DMS153 treated with DMSO at 0.1 percent for 48 hours (cell line): ENCODE results near the gene OR2T11.
"Not testable (repeated sequence)": the region's sequence is repeated elsewhere in the genome, so short reads cannot be mapped to it uniquely, and the experiment has no call there.

Experiments
- DNase-seq: peaks from one replicate; lab custom pipeline; 2025; ENCODE audit not compliant: unreplicated experiment; lab: John Stamatoyannopoulos, UW

The OR2T11 gene

DNA sequence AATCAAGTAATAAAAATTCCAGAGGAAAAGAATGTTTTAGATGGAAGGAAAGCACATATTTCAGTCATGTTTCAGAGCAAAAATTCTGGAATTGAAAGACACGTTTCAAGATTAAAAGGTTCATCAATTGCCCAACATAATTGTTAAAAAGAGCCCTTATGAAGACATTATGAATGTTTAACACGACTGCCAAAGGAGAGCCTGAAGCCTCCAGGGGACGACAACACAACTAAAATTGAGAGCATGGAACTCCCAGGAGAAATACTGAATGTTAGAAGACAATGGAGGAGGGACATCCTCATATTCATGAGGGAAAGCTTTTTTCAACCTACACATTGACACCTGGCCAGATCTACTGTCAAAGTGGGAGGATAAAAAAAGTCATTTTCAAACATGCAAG, 16.0 kb downstream of the OR2T11 start:
- DNase-seq, result peak; percentile 84

DNA sequence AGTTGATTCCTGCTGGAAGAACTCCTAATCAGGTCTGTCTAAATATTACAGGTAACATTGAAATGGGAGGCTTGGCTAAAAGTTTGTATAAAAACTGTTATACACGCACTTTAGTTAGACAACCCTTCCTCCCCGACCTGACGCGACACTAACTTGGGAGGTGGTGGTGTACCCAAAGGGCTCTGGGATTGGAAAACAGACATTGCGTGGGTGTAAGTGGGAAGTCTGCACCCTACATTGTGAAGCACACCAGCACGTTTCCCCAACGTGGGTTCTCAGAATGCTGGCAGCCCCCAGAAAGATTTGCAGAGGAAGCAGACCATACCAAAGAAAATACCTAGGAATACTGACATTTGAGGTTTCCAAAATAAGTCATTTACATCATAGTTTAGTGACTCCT, 16.8 kb downstream of the OR2T11 start:
- DNase-seq, result no peak

DNA sequence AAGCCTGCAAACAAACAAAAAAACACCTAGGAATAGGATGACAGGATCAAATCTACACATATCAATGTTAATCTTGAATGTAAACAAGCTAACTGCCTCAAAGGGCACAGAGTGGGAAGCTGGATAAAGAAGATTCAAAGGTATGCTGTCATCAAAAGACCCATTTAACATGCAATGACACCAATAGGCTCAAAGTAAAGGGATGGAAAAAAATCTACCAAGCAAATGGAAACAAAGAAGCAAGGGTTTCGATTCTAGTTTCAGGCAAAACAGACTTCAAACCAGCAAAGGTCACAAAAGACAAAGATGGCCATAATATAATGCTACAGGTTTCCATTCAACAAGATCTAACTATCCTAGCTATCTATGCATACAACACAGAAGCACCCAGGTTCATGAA, 21.1 kb downstream of the OR2T11 start:
- no peak for DNase-seq

DNA sequence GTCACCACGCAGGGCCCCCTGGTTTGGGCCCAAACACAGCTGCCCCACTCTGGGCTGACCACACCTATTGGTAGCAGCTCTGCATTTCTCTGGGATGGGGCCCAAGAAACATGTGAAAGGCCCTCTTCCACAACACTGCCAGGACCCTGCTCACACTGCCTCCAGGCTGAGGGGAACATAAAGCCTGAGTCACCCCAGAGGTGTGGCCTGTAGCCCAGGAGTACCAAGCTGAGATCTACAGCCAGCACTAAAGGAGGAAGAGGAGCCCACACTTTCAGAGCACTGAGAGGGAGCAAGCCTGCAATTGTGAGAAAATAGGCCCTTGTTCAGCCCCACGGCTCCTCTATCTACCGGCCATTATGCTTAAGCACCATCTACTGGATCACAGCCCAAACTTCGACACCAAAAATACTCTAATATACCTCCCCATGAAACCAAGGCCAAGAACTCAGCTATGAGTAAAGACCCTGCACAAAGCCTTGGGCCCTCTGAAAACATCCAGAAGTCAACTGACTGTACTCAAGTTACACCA, 22.9 kb downstream of the OR2T11 start:
- DNase-seq, result no peak

DNA sequence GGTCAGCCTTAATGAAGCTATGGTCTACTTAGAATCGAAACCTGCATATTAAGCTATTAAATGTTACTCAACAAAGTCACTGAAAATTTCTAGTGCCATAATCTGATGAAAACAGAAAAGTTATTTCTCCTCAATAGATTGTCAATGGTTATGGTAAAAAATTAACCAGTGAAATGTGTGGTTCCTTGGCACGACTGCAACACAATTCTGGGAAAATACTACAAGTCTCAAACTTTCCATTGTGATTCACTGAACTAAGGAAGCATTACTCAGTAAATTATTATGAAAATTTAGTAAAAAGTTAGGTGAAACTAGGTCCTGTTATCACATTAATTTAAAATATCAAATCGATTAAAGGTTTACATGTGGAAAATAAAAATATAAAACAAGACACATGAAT, 24.6 kb downstream of the OR2T11 start:
- no peak for DNase-seq

DNA sequence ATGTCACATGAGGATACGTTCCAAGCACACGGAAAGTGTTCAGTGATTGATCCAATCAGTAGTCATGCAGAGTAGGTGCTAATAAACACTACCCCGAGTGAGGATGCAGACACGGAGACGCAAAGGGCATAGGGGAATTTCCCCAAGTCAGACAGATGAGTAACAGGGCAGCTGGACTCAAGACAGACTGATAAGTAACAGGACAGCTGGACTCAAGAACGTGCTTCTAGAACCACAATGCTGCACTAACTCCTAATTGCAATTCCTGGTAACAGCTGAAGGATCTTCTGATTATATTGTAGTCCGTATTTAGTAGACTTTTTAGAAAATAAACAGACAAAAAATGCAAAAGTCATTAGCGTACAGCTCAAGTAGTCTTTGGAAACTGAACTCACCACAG, 35.5 kb downstream of the OR2T11 start:
- no peak for DNase-seq

DNA sequence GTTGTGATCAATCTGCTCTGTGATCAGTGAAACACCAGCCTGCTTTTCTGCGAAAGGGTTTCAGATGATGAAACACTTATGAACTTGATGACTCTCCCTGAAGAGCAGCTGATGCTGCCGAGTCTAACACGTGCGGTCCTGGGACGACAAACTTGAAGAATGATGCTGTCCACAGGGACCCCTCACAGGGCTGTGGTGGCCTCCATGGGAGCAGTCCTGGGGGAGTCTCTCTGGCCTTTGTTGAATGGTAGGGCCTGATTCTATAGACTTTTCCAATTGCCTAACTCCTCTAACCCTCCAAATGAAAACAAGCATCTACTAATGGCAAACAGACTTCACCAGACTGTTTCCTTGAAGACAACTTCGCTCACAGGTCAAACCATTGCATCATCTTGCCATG, 37.3 kb downstream of the OR2T11 start, which contains the start of gene OR2T10:
Gene OR2T10, minus strand, starts transcription at position 112 of the 400 bp plus-strand sequence. CDS start 3,932 bp downstream, outside the sequence.
- DNase-seq, result no peak

DNA sequence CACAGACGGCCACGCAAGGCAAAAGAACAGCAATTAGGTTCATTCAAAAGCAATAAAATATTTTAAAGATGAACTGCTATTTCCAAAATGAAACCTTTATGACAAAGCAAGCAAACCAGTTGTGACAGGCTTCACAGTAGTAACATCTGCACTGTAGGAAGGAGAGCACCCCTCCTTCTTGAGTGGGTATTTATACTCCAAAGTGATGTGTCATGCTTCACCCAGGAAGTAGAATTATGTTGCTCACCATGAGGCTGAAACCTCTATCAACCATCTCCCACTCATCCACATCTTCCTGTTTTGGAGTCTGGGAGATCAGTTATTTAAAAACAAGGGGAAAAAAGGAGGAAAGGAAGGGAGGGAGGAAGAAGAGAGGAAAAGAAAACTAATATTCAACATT, 38.3 kb downstream of the OR2T11 start:
- DNase-seq, result peak; percentile 8

DNA sequence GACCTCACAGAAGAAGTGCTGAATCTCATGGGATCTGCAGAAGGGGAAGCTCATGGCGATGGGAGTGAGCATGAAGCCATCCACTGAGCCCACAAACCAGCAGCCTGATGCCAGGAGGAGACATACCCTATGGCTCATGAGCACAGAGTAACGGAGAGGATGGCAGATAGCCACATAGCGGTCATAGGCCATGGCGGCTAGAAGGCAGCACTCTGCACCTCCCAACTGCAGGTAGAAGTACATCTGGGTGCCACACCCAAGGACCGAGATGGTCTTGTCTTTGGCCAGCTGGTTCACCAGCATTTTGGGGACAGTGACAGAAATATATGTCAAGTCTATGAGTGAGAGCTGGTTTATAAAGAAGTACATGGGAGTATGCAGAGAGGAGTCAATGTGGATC, 41.7 kb downstream of the OR2T11 start:
- DNase-seq, result no peak

DNA sequence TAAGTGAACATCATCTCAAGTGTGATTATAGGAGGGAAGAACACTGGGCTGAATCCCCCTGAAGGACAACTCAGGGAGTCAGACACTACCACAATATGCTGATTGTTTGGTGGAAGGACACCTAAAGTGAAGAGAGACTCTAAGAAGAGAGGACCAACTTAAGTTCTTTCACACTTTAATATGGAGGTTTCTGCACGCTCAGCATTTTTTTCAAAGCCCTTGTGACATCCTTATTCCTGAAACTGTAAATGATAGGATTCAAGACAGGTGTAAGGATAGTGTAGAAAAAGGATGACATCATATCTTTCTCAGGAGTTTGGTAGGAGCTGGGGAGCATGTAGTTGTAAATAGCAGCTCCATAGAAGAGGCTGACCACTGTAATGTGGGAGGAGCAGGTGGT, 42.2 kb downstream of the OR2T11 start:
- DNase-seq, result no peak

DNA sequence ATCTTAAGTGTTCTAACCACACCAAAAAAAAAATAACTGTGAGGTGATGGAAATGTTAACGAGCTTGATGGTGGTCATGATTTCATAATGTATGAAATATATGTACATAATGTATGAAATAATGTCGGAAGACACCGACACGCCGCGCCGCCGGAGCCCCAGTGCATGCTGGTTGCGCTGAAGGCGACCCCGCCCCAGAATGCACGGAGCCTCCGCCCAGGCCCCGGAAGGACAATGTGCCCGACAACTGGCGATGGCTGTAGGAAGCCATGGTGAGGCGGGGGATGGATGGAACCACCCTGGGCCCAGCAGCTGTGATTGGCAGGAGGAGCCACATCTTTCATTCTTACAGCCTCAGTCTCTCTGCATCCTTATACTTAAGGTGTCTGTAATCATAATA, 44.8 kb downstream of the OR2T11 start:
- DNase-seq, result no peak

DNA sequence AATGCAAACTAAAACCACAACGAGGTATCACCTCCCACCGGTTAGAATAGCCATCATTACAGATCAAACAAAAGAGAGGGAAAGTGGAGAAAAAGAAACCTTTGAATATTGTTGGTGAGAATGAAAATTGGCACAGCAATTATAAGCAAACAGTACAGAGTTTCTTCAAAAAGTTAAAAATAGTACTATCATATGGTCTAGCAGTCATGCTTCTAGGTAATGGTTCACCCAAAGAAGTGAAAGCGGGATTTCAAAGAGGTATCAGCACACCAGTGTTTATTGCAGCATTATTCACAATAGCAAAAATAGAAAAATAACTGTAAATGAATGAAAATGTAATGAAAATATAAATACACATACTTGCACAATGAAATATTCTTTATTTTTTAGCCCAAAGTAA, 45.6 kb downstream of the OR2T11 start:
- no peak for DNase-seq

DNA sequence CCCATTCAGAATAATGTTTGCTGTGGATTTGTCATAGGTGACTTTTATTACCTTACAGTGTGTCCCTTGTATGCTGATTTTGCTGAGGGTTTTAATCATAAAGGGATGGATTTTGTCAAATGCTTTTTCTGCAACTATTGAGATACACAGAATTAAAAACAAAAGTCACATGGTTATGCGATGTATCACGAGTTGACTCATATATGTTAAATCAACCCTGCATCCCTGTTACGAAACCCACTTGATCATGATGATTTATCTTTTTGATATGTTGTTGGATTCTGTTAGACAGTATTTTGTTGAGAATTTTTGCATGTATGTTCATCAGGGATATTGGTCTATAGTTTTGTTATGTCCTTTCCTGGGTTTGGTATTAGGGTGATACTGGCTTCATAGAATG, 49.6 kb downstream of the OR2T11 start:
- no peak for DNase-seq

DNA sequence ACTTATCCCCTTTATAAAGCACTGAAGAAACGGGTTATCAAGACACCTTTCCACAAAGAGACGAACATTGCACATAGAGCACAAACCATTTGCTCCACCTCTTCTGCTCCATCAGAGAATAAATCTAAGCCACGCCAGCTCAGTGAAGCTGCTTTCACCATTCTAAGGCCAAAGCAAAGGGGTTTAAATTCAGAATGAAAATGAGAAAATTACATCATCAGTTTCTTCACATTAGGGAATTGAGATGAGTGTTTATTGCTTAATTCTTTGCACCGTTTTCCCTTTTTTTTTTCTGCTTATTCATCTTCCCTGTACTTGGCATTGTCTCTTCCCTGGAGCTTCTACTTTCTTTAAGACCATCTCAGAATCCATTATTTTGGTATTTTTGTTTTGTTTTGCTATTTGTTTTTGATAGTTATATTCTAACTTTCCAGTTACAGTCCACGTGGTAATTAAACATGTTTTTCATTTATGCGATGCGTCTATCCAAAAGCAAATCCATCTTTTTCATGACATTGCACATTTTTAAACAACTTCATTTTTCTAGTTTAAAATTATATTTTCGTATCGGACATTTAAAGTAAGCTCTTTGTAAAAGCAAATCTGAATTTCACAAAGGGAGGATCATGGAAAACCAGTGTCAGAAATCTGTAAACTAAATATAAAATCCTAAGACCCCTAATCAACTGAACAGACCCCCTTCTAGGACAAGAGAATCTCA, 58.5 kb downstream of the OR2T11 start:
- no peak for DNase-seq

DNA sequence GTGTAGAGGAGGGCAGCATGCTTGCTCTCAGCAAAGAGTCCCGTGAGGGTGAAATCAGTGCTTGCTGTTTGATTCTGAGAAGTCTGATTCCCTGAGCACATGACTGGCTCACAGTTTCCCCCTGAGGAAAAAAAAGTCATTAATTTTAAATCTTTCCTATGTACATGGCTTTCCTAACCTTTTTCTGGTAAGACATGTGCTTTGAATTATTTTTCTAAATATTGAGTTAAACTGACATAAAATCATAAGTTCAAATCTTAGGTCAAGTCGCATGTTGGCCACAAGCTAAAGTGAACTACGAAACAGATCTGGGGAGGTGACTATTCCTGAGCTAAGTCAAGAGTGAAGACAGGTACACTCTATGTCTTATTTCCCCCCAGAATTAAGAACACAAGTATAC, 60.2 kb downstream of the OR2T11 start, which contains the start of gene OR2T34:
Gene OR2T34, minus strand, starts transcription at position 101 of the 400 bp plus-strand sequence. Its CDS starts 0 bp downstream, at position 101.
- not testable (repeated sequence) for DNase-seq

DNA sequence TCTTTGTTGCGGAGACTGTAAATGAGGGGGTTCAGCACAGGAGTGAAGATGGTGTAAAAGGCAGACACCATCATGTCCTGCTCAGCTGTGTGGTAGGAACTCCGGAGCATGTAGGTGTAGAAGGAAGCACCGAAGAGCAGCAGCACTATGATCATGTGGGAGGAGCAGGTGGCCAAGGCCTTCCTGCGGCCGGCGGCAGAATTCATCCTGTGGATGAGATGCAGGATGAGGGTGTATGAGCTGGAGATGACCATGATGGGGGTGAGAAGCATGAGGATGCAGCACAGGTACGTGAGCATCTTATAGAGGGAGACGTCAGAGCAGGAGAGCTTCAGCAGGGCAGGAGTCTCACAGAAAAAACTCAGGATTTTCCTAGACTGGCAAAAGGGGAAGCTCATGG, 61.0 kb downstream of the OR2T11 start:
- not testable (repeated sequence) for DNase-seq
